Measurements from ENCODE around the gene QSOX1.

The QSOX1 gene

GRCh38 chr1:180215856-180216625 is 61.4 kb downstream of the QSOX1 start:
- no peak for DNase-seq (ENCODE audit: low read depth in 2 of 2)
- TF ChIP-seq, protein P1, sequence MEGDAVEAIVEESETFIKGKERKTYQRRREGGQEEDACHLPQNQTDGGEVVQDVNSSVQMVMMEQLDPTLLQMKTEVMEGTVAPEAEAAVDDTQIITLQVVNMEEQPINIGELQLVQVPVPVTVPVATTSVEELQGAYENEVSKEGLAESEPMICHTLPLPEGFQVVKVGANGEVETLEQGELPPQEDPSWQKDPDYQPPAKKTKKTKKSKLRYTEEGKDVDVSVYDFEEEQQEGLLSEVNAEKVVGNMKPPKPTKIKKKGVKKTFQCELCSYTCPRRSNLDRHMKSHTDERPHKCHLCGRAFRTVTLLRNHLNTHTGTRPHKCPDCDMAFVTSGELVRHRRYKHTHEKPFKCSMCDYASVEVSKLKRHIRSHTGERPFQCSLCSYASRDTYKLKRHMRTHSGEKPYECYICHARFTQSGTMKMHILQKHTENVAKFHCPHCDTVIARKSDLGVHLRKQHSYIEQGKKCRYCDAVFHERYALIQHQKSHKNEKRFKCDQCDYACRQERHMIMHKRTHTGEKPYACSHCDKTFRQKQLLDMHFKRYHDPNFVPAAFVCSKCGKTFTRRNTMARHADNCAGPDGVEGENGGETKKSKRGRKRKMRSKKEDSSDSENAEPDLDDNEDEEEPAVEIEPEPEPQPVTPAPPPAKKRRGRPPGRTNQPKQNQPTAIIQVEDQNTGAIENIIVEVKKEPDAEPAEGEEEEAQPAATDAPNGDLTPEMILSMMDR (IDR thresholded peaks at IDR 0.05; ENCODE audit: low read depth, low read length), result no peak
- H3K4me3 ChIP-seq (replicated peaks in 1 of 2; ENCODE audit: low read depth in 2 of 2, low read length in 2 of 2), result no peak overlapping the region

- TF ChIP-seq, protein P1 (IDR thresholded peaks at IDR 0.05; ENCODE audit: low read depth, low read length), result no peak
- DNase-seq (ENCODE audit: low read depth in 2 of 2), result peak in 1 of 2 donors; percentile 14
- no peak overlapping the region for H3K4me3 ChIP-seq (replicated peaks in 1 of 2; ENCODE audit: low read depth in 2 of 2, low read length in 2 of 2)
Measured at GRCh38 chr1:180217006-180217405, 62.3 kb downstream of the QSOX1 start.

GRCh38 chr1:180218806-180219765 is 64.4 kb downstream of the QSOX1 start:
- H3K4me3 ChIP-seq (replicated peaks in 1 of 2; ENCODE audit: low read depth in 2 of 2, low read length in 2 of 2), result no peak overlapping the region
- DNase-seq (ENCODE audit: low read depth in 2 of 2), result no peak
- TF ChIP-seq, protein P1 (IDR thresholded peaks at IDR 0.05; ENCODE audit: low read depth, low read length), result no peak

GRCh38 chr1:180219776-180220175 is 65.1 kb downstream of the QSOX1 start:
- DNase-seq (ENCODE audit: low read depth in 2 of 2), result no peak
- no peak overlapping the region for H3K4me3 ChIP-seq (replicated peaks in 1 of 2; ENCODE audit: low read depth in 2 of 2, low read length in 2 of 2)
- TF ChIP-seq, protein P1 (IDR thresholded peaks at IDR 0.05; ENCODE audit: low read depth, low read length), result no peak

DNA sequence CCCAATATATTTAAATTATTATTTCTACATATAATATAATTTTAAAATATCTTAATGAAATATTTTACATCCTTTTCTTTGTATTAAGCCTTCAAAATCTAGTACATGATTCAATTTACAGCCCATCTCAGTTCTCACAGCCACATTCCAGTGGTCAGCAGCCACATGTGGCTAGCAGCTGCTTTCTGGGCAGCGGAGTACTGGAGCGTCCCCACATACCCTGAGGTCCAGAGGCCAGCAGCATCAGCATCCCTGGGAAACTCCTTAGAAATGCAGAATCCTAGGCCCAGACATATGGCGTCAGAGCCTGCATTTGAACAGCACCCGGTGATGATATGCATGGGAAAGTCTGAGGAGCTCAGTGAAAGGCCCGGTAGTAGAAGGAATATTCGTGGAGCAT is 66.8 kb downstream of the QSOX1 start:
- no peak for DNase-seq (ENCODE audit: low read depth in 2 of 2)
- TF ChIP-seq, protein P1 (IDR thresholded peaks at IDR 0.05; ENCODE audit: low read depth, low read length), result no peak

GRCh38 chr1:180224902-180225301 is 70.2 kb downstream of the QSOX1 start:
- no peak for DNase-seq (ENCODE audit: low read depth in 2 of 2)
- TF ChIP-seq, protein P1 (IDR thresholded peaks at IDR 0.05; ENCODE audit: low read depth, low read length), result no peak
- H3K4me3 ChIP-seq (replicated peaks in 1 of 2; ENCODE audit: low read depth in 2 of 2, low read length in 2 of 2), result no peak overlapping the region

More for the DNA sequence above, 66.8 kb downstream of the QSOX1 start:
- H3K4me3 ChIP-seq (replicated peaks in 1 of 2; ENCODE audit: low read depth in 2 of 2, low read length in 2 of 2), result no peak overlapping the region
